22Rv1 (cell line): ENCODE data around the gene HK1.

Experiments
- ZFX ChIP-seq: fragments of 450-650 bp; IDR thresholded peaks from 2 replicates; pipeline ENCODE4 v1.6.1; 2017; ENCODE audit warnings: antibody characterized with exemption, borderline replicate concordance
- TF ChIP-seq, protein P1 (sequence below): fragments of 450-650 bp; IDR thresholded peaks from 2 replicates; pipeline ENCODE4 v1.5.1; 2017; ENCODE audit warnings: mild to moderate bottlenecking

DNA sequence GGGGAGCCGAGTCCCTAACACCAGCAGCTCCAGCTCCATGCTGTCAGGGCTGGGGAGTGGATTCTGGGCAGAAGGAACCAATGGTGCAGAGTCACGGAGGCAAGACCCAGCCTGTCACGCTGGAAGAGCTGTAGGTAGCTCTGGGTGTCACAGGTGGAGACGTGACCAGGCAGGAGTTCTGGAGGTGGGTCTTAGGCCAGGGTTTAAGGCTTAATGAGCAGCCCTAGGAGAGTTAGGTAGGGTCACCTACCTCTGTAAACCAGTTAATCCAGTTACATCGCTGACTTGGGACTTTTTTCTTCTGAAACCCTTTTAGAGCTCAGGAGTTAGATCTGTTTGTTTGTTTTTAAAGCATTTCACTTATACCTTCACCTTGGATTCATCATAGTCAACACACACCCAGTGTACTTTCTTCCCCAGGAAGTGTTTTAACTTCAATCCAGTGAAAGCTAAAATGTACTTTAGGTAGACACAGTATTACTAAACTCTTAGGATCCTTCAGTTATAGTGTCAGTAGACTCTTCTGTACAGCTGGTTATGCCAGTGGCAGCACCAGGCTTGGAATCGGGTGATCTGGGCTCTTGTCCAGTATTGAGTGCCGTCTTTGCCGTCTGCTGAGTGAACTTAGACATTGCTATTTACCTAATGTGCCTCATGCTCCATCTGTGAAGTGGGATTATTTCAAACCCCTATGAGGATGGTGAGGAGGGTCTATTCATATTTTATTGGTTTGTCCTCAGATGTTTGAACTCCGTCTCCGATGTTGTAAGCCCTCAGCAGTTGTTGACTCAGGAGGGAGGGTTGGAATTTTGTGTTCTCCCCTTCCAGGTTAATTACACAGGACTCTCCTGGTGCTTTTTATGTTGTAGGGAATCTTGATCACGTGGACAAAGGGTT, 107.4 kb downstream of the HK1 start:
- TF ChIP-seq, protein P1, sequence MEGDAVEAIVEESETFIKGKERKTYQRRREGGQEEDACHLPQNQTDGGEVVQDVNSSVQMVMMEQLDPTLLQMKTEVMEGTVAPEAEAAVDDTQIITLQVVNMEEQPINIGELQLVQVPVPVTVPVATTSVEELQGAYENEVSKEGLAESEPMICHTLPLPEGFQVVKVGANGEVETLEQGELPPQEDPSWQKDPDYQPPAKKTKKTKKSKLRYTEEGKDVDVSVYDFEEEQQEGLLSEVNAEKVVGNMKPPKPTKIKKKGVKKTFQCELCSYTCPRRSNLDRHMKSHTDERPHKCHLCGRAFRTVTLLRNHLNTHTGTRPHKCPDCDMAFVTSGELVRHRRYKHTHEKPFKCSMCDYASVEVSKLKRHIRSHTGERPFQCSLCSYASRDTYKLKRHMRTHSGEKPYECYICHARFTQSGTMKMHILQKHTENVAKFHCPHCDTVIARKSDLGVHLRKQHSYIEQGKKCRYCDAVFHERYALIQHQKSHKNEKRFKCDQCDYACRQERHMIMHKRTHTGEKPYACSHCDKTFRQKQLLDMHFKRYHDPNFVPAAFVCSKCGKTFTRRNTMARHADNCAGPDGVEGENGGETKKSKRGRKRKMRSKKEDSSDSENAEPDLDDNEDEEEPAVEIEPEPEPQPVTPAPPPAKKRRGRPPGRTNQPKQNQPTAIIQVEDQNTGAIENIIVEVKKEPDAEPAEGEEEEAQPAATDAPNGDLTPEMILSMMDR = no peak
- TF ChIP-seq ZFX = no peak
